Fibroblast of mammary gland (primary cell): Measurements from ENCODE around the gene PRR15L.

ENCODE experiments used
- DNase-seq: peaks from one replicate; pipeline ENCODE4 v3.0.0-alpha.2; 2010; ENCODE audit warnings: low read depth
- H3K4me3 ChIP-seq: 2 replicates; pipeline ENCODE4 v1.5.1; 2011; ENCODE audit warnings: low read depth, mild to moderate bottlenecking, low read length, moderate library complexity; ENCODE audit not compliant: control insufficient read depth
- TF ChIP-seq, protein P1 (sequence below): conservative IDR thresholded peaks from 2 replicates; pipeline ENCODE4 v1.5.1; 2011; ENCODE audit warnings: low read depth, low read length, inconsistent platforms; ENCODE audit not compliant: control insufficient read depth, insufficient read depth

Gene PRR15L

DNA sequence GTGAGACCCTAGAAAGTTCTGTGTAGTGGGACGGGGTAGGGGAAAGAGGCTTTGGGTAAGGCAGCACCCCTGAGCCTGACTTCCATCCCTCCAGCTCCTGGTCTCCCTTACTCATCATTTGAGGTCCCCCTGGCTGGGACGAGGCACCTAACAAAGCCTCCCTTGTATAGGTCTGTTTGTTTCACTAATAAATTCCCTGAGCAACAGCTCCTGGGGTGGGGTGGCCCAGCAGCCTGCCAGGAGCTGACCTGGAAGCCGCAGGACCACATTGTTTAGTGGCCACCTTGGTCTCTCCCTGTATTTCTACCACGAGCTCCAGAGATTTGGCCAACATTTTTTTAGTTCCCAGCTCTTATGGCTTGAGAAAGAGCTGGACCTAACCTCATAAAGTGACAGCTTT is 7.2 kb downstream of the PRR15L start:
- TF ChIP-seq, protein P1, sequence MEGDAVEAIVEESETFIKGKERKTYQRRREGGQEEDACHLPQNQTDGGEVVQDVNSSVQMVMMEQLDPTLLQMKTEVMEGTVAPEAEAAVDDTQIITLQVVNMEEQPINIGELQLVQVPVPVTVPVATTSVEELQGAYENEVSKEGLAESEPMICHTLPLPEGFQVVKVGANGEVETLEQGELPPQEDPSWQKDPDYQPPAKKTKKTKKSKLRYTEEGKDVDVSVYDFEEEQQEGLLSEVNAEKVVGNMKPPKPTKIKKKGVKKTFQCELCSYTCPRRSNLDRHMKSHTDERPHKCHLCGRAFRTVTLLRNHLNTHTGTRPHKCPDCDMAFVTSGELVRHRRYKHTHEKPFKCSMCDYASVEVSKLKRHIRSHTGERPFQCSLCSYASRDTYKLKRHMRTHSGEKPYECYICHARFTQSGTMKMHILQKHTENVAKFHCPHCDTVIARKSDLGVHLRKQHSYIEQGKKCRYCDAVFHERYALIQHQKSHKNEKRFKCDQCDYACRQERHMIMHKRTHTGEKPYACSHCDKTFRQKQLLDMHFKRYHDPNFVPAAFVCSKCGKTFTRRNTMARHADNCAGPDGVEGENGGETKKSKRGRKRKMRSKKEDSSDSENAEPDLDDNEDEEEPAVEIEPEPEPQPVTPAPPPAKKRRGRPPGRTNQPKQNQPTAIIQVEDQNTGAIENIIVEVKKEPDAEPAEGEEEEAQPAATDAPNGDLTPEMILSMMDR: no peak

DNA sequence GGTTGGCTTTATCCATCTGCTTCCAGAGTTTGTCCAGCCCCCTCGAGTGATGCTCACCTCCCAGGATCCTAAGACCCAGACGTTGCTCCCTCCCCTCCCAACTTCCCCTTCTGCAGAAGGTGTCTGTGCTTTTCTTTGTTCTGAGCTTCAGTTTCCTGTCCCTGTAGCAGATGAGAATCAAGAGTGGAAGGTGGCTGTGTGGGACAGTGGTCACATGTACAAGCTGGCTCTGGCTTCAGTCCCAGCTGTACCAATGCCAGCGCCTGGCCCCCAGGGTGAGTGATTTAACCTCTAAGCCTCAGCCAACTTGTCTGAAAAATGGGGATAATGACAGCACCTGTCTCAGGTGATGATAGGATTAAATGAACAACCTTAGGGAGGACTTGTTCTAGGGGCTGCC is 7.7 kb downstream of the PRR15L start:
- TF ChIP-seq, protein P1: no peak

More for the DNA sequence above, 7.2 kb downstream of the PRR15L start:
- no peak overlapping the region for H3K4me3 ChIP-seq
- DNase-seq: no peak

DNA sequence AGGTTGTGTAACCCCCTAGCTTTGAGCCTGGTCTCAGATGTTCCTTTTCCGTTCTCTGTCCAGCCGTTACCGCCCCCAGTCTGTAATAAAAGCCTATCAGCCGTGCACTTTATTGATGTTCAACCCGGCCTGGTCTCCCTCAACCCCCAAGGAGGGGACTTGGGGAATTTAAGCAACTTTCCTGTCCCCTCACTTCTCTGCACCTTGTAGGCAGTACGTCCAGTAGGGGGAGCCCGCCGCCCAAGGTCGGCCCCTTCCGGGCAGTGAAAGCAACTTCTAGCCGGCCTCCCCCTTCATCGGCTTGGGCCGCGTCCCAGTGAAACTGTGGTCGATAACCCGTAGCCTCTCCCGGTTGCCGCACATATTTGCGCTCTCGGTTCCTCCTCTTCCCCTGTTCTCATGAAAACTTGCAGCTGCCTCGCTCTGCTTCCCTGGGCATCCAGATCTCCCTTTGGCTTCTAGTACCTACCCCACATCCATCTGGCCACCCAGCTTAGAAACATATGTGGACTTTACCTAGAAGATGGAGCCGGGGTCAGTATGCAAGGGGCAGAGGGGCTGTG is 8.4 kb downstream of the PRR15L start:
- TF ChIP-seq, protein P1: peak; percentile 86
- peak overlapping the region; percentile 29 for H3K4me3 ChIP-seq
- peak; percentile 76 for DNase-seq

More for the DNA sequence above, 7.7 kb downstream of the PRR15L start:
- no peak for DNase-seq
- H3K4me3 ChIP-seq: no peak overlapping the region

DNA sequence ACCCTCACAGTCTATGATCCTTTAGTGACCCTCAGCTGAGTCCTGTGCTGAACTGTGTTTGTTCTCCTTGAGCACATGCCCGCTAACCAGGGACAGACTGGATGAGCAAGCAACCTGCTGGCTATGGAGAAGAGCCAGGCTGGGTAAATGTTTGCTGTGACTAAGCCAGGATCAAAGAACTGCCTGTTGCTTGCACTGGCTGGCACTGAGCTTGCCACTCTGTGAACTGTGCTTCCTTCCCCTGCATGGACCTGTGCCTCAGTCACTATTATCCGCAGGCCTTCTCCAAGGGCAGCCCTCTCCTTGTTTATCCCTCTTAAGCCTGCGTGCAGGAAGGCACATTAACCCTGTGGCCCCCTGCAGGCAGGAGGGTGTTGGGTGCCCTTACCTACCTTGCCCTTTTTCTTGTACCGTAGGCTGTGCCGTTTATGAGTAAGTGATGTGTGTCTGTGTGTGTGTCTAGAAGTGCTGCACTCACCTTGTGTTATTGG is 8.9 kb downstream of the PRR15L start:
- TF ChIP-seq, protein P1: no peak
- no peak overlapping the region for H3K4me3 ChIP-seq
- no peak for DNase-seq

DNA sequence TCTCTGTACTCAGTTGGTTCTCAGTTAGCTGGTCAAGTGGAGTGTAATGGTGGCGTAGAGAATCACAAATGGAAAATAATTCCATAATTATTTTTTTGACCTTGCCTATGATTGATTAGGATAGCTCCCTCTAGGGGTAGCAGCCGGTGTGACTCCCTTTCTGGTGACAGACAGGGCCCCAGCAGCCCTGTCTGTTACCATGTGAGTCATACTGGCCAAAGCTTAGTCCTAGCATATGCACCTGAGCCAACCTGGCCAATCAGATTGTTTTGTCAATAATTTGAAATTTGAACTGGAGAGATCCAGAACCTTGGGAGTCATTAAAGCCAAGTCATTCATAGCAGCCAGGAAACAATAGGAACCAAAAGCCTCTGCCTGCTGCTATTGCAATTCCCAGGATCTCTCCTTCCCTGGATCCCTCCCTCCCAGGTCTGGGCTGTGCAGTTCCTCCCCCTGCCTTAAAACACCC is 10.7 kb downstream of the PRR15L start:
- peak; percentile 82 for DNase-seq
- TF ChIP-seq, protein P1: peak; percentile 84
- no peak overlapping the region for H3K4me3 ChIP-seq

DNA sequence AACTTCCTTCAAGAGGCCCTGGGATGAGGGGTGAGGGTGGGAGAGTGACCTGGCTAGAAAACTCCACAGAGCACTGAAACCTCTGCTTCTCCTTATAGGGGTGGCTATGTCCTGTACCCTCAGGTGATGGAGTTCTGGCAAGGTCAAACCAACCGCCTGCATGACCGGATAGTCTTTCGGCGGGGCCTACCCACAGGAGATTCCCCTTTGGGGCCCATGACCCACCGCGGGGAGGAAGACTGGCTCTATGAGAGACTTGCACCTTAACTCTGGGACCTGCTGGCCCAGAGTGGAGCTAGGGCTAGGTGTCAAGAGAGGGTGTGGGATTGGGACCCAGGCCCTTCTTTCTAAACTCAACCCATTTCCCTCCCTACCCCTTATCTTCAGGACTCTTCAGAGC is 11.2 kb downstream of the PRR15L start:
- DNase-seq: no peak
- no peak overlapping the region for H3K4me3 ChIP-seq
- TF ChIP-seq, protein P1: no peak
